Dedifferentiated amniotic fluid mesenchymal stem cell (primary cell): ENCODE data around the gene NOL4L.

Source experiments
- DNase-seq: peaks from one replicate; pipeline ENCODE4 v3.0.0-alpha.2; 2016; ENCODE audit errors: extremely low spot score

NOL4L gene

DNA sequence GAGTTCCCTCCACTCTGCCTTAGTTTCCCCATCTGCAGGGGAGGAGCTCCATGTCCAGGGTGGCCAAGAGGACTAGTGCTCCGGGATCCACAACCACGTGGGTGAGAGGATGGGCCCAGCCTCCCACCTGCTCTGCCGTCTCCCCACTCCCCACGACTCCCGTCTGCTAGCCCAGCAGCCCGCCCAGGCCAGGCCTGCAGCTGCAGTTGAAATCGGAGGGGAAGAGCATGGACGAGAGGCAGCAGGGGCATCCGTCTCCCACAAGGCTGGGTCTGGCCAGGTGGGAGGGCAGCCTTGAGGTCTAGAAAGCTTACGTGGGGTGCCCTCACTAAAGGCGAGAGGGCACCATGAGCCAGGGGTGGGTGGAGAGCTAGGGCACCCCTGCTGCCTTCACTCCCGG, 8.6 kb downstream of the NOL4L start:
- no peak for DNase-seq

DNA sequence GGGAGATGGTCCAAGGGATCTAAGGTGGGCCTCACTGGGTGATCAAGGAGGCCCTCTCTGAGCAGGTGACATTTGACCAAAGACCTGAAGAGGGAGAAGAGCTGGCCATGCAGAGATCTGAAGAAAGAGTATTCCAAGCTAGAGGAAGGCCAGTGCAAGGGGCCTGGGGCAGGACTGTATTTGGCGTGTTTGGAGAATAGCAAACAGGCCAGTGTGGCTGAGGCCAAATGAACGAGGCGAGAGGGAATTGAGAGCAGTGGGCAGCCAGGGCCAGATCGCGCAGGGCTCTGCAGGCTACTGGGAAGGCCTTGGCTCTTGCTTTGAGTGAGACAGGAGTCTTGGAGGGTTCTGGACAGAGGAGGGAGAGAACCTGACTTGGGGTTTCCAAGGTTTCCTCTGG, 9.3 kb downstream of the NOL4L start:
- no peak for DNase-seq

- DNase-seq = no peak
Measured at GRCh38 chr20:32575227-32575581, 9.9 kb downstream of the NOL4L start.

DNA sequence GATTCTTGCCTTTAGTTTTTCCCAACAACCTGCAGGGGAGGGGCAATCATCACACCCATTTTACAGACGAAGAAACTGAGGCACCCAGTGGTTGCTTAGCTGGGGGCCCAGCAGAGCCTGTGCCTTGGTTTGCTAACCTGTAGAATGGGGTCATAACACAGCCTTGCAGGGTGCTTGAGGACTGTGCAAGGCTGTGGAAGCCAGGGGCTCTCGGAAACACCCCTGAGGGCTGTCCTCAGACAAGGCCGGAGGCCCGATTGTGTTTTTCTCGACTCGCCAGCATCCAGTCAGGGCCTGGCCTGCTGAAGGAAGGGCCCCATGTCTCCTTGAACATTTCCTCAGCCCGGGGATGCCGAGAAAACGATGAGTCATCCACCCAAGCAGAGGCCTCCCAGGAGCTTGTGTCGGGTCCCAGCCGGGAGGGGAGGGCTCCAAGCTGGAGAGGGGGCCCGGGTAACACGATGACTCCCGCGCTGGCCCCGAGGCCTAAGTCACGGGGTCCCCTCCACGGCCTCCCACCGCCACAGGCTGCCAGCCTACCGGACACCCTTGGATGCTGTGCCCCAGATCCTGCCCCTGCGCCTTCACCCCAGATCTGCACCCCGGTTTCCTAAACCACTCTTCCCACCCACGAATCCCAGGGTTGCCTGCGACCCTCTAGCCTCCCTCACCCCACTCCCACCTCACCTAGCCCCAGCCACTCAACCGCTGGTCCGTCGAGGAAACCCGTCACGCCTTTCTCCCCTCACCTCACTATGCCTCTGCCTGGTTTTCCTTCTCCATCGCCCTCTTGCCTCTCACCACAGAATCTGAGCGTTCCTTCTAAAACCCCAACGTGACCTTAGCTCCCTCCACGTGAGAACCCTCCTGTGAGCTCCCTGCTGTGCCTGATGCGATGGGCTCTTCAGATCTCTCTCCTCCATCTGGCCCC, 10.6 kb downstream of the NOL4L start:
- DNase-seq = no peak

DNA sequence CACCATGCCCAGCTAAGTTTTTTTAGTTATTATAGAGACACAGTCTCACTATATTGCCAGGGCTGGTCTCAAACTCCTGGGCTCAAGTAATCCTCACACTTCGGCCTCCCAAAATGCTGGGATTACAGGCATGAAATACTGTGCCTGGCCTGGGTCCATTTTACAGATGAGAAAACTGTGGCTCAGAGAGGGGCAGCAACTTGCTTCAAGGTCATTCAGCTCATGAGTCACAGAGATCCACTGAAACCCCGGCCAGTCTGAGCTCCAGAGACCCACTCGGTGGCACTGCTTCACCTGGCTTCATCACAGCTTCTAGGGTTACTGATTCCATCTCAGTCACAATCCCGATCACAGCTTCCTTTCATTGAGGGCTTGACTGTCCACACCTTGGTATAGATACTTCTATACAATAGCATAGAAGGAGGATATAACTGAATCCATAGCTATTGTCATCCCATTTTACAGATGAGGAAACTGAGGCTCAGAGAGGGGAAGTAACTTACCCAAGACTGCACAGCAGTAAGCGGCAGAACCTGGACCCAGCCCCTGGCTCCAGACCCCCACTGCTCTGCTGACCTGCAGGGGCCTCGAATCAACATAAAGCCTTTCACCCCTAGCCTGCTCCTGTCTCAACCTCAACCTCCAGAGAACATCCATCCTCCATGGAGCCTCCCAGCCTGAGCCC, 11.8 kb downstream of the NOL4L start:
- no peak for DNase-seq

GRCh38 chr20:32572271-32572968, 12.7 kb downstream of the NOL4L start:
- no peak for DNase-seq

GRCh38 chr20:32571566-32571965, 13.6 kb downstream of the NOL4L start:
- no peak for DNase-seq

- DNase-seq = no peak
Measured at GRCh38 chr20:32570401-32571190, 14.5 kb downstream of the NOL4L start.

GRCh38 chr20:32569380-32570305, 15.5 kb downstream of the NOL4L start:
- no peak for DNase-seq

- no peak for DNase-seq
Measured at GRCh38 chr20:32569018-32569379, 16.1 kb downstream of the NOL4L start.

DNA sequence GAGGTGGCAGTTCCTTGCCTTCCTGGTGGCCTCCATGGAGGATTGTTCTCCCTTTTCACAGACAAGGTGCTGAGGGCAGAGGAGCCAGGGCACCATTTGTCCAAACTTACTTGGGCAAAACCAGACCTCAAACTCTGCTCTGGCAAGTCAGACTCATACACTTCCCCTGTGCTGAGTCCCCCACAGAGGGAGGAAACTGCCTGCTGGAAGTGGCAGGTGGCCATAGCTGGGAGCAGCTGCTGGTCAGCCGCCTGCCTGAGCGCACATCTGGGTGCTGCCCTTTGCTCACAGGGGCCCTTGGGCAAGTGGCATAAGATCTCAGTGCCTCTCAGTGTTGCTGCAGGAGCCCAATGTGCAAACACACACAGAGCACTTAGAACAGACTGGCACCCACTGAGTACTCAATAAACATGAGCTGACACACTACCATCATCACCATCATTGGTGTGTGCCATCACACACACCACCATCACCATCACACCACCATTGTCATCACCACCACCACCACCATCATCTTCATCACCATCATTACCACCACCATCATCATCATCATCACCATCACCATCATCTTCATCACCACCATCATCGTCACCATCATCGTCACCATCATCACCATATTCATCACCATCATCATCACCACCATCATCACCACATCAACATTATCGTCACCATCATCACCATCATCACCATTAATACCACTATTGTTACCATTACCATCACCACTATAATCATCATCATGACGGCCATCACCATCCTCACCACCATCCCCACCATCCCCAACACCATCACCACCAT, 17.6 kb downstream of the NOL4L start:
- DNase-seq = no peak

DNA sequence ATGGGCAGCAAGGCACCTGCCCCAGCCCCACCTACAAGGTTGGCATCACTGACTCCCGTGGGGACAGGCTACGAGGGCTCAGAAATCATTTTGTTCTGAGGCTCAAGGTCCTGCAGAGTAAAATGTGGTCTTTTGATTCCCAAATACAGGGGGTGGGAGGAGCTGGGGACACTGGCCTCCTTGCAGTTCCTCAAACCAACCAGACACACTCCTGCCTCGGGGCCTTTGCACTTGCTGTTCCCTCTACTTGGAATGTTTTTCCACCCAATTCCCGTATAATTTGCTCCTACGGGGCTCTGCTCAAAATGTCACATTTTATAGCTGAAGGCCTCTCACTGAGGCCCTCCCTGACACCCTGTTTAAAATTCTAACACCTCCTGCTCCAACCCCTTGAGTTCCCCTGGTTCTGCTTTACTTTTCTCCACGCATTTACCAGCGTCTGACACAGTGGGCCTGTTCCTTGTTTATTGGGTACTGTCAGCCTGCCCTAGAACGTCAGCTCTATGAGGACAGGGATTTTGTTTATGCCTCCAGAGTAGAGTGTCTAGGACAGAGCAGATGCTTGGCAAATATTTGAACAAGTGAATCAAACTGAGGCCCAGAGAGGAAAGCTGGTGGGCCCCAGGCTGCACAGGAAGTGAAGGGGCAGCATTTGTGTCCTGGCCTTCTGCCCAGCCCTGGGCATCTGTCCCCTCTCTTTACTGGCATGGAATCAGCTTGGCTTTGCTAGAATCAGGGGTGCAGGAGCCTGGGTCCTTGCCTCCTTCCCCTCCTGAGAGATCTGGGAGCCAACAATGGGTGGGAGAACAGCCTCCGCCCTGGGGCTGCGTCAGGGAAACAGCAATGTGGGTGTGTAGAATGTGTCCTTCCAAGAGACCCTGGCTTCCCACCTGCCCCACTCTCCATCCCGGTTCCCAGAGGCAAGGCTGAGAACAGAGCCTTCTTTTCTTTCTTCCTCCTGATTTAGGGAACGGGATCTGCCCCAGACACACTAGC, 18.5 kb downstream of the NOL4L start:
- DNase-seq = no peak

- DNase-seq = no peak
Measured at GRCh38 chr20:32565735-32566032, 19.4 kb downstream of the NOL4L start.

- no peak for DNase-seq
Measured at GRCh38 chr20:32564921-32565734, 20.0 kb downstream of the NOL4L start.

DNA sequence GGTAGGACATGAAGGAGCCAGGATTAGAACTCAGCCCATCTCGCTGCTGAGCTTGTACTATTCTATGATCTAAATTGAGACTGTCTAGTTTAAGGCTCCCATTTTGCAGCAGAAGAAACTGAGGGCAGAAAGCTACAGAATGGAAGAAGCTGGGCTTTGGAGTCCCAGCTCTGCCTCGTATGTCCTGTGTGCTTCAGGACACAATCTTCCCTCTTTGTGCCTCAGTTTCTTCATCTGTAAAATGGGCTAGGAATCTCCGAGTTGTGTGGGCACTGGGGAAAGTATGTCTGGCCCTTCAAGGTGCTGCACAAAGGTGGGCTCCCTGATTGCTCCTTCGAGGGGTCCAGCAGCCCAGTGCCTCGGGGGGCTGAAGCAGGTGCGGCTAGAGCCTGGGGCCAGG, 20.7 kb downstream of the NOL4L start:
- DNase-seq = no peak

DNA sequence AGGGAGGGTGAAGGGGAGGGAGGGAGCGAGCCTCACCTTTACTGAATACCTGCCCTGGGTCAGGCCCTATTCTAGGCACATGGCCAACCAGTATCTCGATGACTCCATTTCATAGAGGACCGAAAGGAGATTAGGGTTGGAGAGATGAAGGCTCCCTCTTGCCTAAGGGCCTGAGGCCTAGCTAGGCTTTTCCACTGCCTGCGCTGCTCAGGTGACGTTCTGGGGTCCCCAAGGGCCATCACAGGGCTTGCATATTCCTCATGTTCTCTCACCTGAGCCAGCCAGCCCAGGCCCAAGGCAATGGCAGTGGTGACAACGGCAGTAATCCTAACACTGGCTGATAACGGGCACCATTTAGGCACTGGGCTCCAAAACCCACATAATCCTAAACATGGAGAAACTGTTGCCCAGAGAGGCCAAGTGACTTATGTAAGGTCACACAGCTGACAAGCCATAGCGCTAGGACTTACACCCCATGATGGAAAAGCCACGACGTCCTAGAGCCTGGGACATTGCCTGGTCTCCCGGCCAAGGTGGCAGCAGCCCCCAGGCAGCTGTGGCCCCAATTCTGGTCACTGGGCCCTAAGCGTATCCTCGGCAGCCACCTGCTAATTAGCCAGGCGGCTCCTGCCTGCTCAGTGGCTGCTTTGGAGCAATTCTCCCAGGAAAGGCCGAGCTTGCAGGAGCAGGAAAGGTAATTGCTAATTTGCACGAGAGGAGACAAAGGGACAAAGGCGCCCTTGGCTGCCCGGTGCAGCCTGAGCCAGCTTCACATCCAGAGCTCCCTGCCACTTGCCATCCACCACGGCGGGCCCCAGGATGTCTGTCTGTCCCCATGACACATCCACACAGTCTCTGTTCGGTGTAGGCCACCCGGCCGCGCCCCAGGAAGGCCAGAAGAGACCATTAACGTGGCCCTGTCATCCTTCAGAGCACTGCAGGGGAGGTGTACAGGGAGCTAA, 21.5 kb downstream of the NOL4L start:
- DNase-seq = no peak

- DNase-seq = no peak
Measured at GRCh38 chr20:32562495-32562911, 22.6 kb downstream of the NOL4L start.
